IgD-negative memory B cell (primary cell): ENCODE data around the gene EHBP1. TPM values are rescaled to one million over a fixed set of nuclear protein-coding genes. Genes with fewer than 3 reads are reported as not detected.

Experiments
- H3K27ac Mint-ChIP-seq, 3 donors: one replicate each; pipeline ENCODE4 v1.8.0; 2020 to 2022; ENCODE audit warnings: mild to moderate bottlenecking in 3 of 3, mixed read lengths in 3 of 3, moderate library complexity in 1 of 3
- H3K27me3 Mint-ChIP-seq: one replicate; pipeline ENCODE4 v1.8.0; 2021; ENCODE audit warnings: mixed read lengths
- H3K36me3 Mint-ChIP-seq: one replicate; pipeline ENCODE4 v1.8.0; 2020; ENCODE audit warnings: mild to moderate bottlenecking, mixed read lengths
- H3K4me1 Mint-ChIP-seq, 3 donors: one replicate each; pipeline ENCODE4 v1.8.0; 2020 to 2022; ENCODE audit warnings: mixed read lengths in 3 of 3, mild to moderate bottlenecking in 1 of 3
- H3K4me3 Mint-ChIP-seq, 4 donors: one replicate each; pipeline ENCODE4 v1.8.0; 2020 to 2022; ENCODE audit warnings: mild to moderate bottlenecking in 4 of 4, mixed read lengths in 4 of 4, moderate library complexity in 3 of 4
- H3K9me3 Mint-ChIP-seq, 3 donors: one replicate each; pipeline ENCODE4 v1.8.0; 2020 to 2021; ENCODE audit warnings: mixed read lengths in 3 of 3, mild to moderate bottlenecking in 1 of 3
- polyA plus RNA-seq: library from polyadenylated mRNA; unstranded; fragments of 300-500 nt; fragmentation: Illumina TruSeq; gene quantifications from one replicate; pipeline ENCODE4 v1.2.3, GENCODE V29; 2021

The EHBP1 gene
- polyA plus RNA-seq, 1 donor from 2014 or later: 10.2 TPM

GRCh38 chr2:63044362-63045327, 339.1 kb downstream of the EHBP1 start:
- H3K27me3 Mint-ChIP-seq: peaks cover 45% of the 10 kb centered on the region
- H3K4me1 Mint-ChIP-seq: peaks cover 19 to 27% (median 19%) of the 10 kb centered on the region in 3 donors
- peak overlapping the region in 1 of 3 donors; percentile 67 for H3K27ac Mint-ChIP-seq
- peak overlapping the region in 2 of 4 donors; percentile 21 to 37 for H3K4me3 Mint-ChIP-seq
- H3K9me3 Mint-ChIP-seq: peaks cover 0 to 3% (median 0%) of the 10 kb centered on the region in 3 donors
- H3K36me3 Mint-ChIP-seq: peaks cover 16% of the 10 kb centered on the region

- peak overlapping the region in 2 of 3 donors; percentile 83 to 89 for H3K27ac Mint-ChIP-seq
- H3K4me3 Mint-ChIP-seq: peak overlapping the region in 3 of 4 donors; percentile 50 to 86 (median 76)
- H3K9me3 Mint-ChIP-seq: peaks cover 0 to 5% (median 0%) of the 10 kb centered on the region in 3 donors
- peaks cover 22 to 38% (median 25%) of the 10 kb centered on the region in 3 donors for H3K4me1 Mint-ChIP-seq
- H3K27me3 Mint-ChIP-seq: peaks cover 54% of the 10 kb centered on the region
- H3K36me3 Mint-ChIP-seq: peaks cover 16% of the 10 kb centered on the region
Observed at GRCh38 chr2:63046552-63046951, 341.0 kb downstream of the EHBP1 start.

GRCh38 chr2:63046961-63047320, 341.4 kb downstream of the EHBP1 start:
- peak overlapping the region in 2 of 3 donors; percentile 83 to 89 for H3K27ac Mint-ChIP-seq
- H3K36me3 Mint-ChIP-seq: peaks cover 16% of the 10 kb centered on the region
- peak overlapping the region; percentile 23 to 86 (median 76) for H3K4me3 Mint-ChIP-seq
- peaks cover 22 to 38% (median 25%) of the 10 kb centered on the region in 3 donors for H3K4me1 Mint-ChIP-seq
- peaks cover 56% of the 10 kb centered on the region for H3K27me3 Mint-ChIP-seq
- peaks cover 0 to 5% (median 0%) of the 10 kb centered on the region in 3 donors for H3K9me3 Mint-ChIP-seq

GRCh38 chr2:63047321-63048279, 342.1 kb downstream of the EHBP1 start:
- peaks cover 0 to 5% (median 0%) of the 10 kb centered on the region in 3 donors for H3K9me3 Mint-ChIP-seq
- H3K4me3 Mint-ChIP-seq: peak overlapping the region; percentile 50 to 88 (median 84)
- peaks cover 16% of the 10 kb centered on the region for H3K36me3 Mint-ChIP-seq
- H3K27me3 Mint-ChIP-seq: peaks cover 62% of the 10 kb centered on the region
- H3K4me1 Mint-ChIP-seq: peaks cover 22 to 43% (median 25%) of the 10 kb centered on the region in 3 donors
- H3K27ac Mint-ChIP-seq: peak overlapping the region; percentile 71 to 89 (median 83)

- H3K27ac Mint-ChIP-seq: peak overlapping the region; percentile 71 to 92 (median 82)
- H3K9me3 Mint-ChIP-seq: peaks cover 0 to 5% (median 0%) of the 10 kb centered on the region in 3 donors
- peaks cover 22 to 47% (median 27%) of the 10 kb centered on the region in 3 donors for H3K4me1 Mint-ChIP-seq
- peak overlapping the region in 3 of 4 donors; percentile 63 to 88 (median 86) for H3K4me3 Mint-ChIP-seq
- peaks cover 71% of the 10 kb centered on the region for H3K27me3 Mint-ChIP-seq
- peaks cover 16% of the 10 kb centered on the region for H3K36me3 Mint-ChIP-seq
Observed at GRCh38 chr2:63048367-63049171, 343.1 kb downstream of the EHBP1 start.

GRCh38 chr2:63049211-63049969, 343.9 kb downstream of the EHBP1 start:
- Mint-ChIP-seq H3K4me1 (peaks cover 26 to 52% (median 27%) of the 10 kb centered on the region in 3 donors), H3K27ac (peak overlapping the region; percentile 78 to 93 (median 82)), H3K9me3 (peaks cover 0 to 5% (median 0%) of the 10 kb centered on the region in 3 donors), H3K36me3 (peaks cover 14% of the 10 kb centered on the region), H3K27me3 (peaks cover 76% of the 10 kb centered on the region), H3K4me3 (peak overlapping the region; percentile 82 to 96 (median 86))

- Mint-ChIP-seq H3K27ac (peak overlapping the region; percentile 78 to 93 (median 82)), H3K27me3 (peaks cover 79% of the 10 kb centered on the region), H3K36me3 (peaks cover 15% of the 10 kb centered on the region), H3K4me3 (peak overlapping the region; percentile 82 to 96 (median 86)), H3K9me3 (peaks cover 0 to 9% (median 0%) of the 10 kb centered on the region in 3 donors), H3K4me1 (peaks cover 29 to 57% (median 30%) of the 10 kb centered on the region in 3 donors)
Observed at GRCh38 chr2:63049970-63050333, 344.4 kb downstream of the EHBP1 start.

- Mint-ChIP-seq H3K27ac (peak within 1 kb of the TSS; percentile 78 to 93 (median 93)), H3K9me3 (peaks cover 0 to 9% (median 0%) of the 10 kb centered on the region in 3 donors), H3K27me3 (peaks cover 78% of the 10 kb centered on the region), H3K4me1 (peaks cover 30 to 59% (median 30%) of the 10 kb centered on the region in 3 donors), H3K36me3 (peaks cover 12% of the 10 kb centered on the region), H3K4me3 (peak within 1 kb of the TSS; percentile 82 to 96 (median 92))
Observed at GRCh38 chr2:63050334-63051041, 345.0 kb downstream of the EHBP1 start, which contains the start of gene OTX1. TSS of gene OTX1 (plus strand) at chr2:63050830. CDS start at chr2:63052991, 2,161 bp downstream.

GRCh38 chr2:63051042-63051794, 345.7 kb downstream of the EHBP1 start:
- peaks cover 32 to 60% (median 35%) of the 10 kb centered on the region in 3 donors for H3K4me1 Mint-ChIP-seq
- H3K36me3 Mint-ChIP-seq: peaks cover 8% of the 10 kb centered on the region
- H3K27me3 Mint-ChIP-seq: peaks cover 78% of the 10 kb centered on the region
- peak overlapping the region; percentile 82 to 94 (median 92) for H3K4me3 Mint-ChIP-seq
- peaks cover 0 to 14% (median 0%) of the 10 kb centered on the region in 3 donors for H3K9me3 Mint-ChIP-seq
- peak overlapping the region in 2 of 3 donors; percentile 81 to 93 for H3K27ac Mint-ChIP-seq

- Mint-ChIP-seq H3K36me3 (peaks cover 7% of the 10 kb centered on the region), H3K9me3 (peaks cover 0 to 16% (median 0%) of the 10 kb centered on the region in 3 donors), H3K27me3 (peaks cover 78% of the 10 kb centered on the region), H3K27ac (peak overlapping the region; percentile 76 to 99 (median 94)), H3K4me1 (peaks cover 29 to 60% (median 34%) of the 10 kb centered on the region in 3 donors), H3K4me3 (peak overlapping the region; percentile 55 to 94 (median 70))
Observed at GRCh38 chr2:63051795-63052333, 346.4 kb downstream of the EHBP1 start.

- Mint-ChIP-seq H3K27ac (peak overlapping the region; percentile 76 to 99 (median 94)), H3K4me3 (peak overlapping the region; percentile 55 to 85 (median 70)), H3K9me3 (peaks cover 0 to 20% (median 0%) of the 10 kb centered on the region in 3 donors), H3K4me1 (peaks cover 30 to 61% (median 34%) of the 10 kb centered on the region in 3 donors), H3K36me3 (peaks cover 4% of the 10 kb centered on the region), H3K27me3 (peaks cover 80% of the 10 kb centered on the region)
Observed at GRCh38 chr2:63052411-63053080, 347.0 kb downstream of the EHBP1 start.
